Right hindlimb (tissue), 1 donor: ENCODE measurements around the gene HMGN3.

ENCODE experiments used
- DNase-seq: peaks from one replicate; pipeline ENCODE4 v3.0.0-alpha.2; 2018

Gene HMGN3

GRCh38 chr6:79184086-79184485 is 50.4 kb downstream of the HMGN3 start:
- no peak for DNase-seq

DNA sequence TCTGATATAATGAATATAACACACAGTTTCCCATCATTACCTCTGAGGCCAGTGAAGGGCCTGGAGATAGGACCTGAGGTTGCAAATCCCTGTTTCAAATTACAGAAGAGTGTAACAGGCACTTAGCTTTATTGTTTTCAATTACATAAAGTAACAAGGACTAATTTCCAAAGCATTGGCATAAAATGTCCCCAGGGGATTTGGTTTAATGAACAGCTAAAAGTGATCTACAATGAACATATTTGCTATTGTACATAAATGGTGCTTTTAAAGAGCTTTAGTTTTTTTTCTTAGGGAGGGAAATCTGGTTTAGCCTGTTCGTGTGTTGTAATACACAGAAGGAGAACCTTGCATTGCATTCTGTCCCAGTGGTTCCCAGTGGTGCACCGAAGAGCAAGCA is 54.4 kb downstream of the HMGN3 start:
- no peak for DNase-seq

GRCh38 chr6:79173378-79173777 is 61.1 kb downstream of the HMGN3 start:
- no peak for DNase-seq

DNA sequence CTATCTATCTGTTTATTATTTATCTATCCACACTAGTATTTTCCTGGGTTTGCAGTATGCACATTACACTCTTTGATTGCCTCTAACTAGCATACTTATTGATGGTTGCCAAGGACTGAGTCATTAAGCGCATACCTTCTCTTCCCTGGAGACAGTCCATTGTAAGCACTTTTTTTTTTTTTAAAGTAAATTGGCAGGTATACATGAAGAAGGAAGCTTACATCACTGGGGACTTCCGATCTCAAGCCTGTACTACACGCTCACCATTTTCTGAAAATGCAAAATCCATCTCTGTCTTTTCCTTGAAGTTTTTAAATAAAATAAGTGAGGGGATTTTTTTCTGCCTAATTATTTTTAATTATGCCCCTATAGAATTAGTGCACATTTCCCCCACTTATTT is 63.5 kb downstream of the HMGN3 start:
- DNase-seq = no peak

GRCh38 chr6:79170431-79170830 is 64.1 kb downstream of the HMGN3 start:
- DNase-seq = no peak

- DNase-seq = no peak
Measured at GRCh38 chr6:79168695-79168980, 65.8 kb downstream of the HMGN3 start.

DNA sequence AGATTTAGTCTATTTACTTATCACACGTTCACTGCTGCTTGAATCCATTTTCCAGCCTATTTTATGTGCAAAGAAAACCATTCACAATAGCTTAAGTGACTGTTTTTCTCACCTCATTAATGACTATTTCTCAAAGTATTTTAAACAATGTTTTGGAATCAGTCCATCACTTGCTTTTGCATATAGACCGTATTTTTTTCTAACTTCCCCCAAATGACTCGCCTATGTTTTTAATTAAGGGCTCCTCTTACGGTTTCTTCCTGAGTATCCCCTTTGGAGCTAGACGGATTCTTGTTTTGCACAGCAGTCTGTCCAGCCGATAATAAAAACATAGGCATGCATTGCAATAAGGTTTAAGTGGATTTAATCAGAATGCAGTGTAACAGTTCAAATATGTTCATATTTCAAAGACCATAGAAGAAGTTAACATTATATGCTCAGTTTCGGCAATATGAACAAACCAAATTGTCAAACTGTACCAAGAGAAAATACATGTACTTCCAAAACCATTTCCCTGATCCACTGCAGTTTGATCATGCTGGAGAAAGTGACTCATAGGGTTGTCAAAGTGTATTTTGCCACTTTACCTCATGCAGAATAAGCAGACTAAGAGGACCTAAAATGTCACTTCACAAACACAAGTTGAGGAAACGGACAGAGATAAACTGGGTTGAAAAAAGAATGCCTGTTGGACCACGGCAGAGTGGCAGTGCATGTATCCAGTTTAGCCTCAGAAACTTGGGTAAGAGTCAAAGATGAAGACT is 66.4 kb downstream of the HMGN3 start:
- DNase-seq = no peak

- DNase-seq = no peak
Measured at GRCh38 chr6:79159846-79160245, 74.6 kb downstream of the HMGN3 start.

DNA sequence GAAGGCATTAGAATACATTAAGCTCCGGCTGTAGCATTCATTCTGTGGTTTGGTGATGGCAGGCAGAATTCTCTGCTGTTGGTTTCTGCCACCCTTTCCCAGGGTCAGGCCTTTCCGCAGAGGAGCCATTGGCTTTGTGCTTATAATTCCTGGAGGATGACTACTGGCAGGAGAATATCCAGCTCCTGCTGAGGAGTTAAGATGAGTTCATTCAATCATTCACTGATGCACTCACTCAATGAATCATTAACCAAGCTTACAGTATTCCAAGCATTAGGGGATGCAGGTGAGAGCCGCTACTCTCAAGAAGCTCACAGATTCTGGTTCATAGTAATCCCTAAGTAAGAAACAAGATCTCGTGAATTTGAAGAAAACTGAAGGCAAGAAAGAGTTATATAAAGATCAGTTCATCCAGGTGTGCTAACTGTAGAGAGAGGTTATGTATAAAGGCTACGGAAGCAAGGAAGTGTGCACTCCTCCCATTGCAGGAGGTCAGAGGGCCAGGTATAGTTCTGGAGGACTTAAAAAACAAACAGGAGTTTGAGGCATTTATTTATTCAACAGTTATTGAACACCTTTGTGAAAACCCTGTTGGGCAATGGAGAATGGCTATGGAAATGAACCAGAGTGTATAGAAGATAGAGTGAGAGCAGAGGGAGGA is 75.5 kb downstream of the HMGN3 start:
- no peak for DNase-seq

DNA sequence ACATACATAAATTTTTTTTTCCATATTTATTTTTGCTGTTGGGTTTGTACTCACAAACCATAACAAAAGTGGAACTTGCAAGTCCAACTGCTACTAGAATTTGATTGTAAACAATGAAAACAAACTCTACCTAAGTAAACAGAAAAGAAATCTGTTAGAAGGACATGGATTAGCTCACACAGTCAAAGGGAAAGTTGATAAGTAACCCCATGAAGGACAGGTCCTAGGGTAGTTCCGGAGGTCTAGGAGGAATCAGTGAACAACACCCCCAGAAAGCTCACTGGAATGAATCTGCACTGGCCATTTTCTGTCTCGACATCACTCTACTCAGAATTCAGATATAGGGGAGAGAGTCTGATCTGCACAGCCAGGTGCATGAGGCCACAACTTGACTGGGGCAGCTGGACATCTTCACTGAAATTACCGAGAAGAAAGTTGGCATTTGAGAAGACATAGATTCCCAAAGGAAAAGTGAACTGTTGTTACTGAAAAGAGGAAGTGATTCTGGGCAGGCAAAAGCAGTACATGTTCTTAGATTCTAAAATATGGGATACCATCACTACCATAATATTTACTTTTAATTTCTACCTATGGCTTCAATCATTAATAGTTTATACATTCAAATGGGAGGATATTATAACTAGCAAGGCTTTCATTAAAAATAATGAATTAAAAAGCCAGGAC is 76.4 kb downstream of the HMGN3 start:
- no peak for DNase-seq

GRCh38 chr6:79152269-79152737 is 82.2 kb downstream of the HMGN3 start:
- DNase-seq = no peak
